WTC11 (cell line): Measurements from ENCODE around the gene SIRT3.

Experiments used
- FOXJ3 ChIP-seq: sonication (generic); formaldehyde crosslinking; IDR thresholded peaks from 2 replicates; pipeline ENCODE4 v1.9.0; 2021; ENCODE audit warnings: missing genetic modification reagents, mild to moderate bottlenecking, borderline replicate concordance
- FOXP1 ChIP-seq: sonication (generic); formaldehyde crosslinking; IDR thresholded peaks from 2 replicates; pipeline ENCODE4 v1.8.0; 2022; ENCODE audit warnings: missing genetic modification reagents, mild to moderate bottlenecking, moderate library complexity, borderline replicate concordance
- IRF2 ChIP-seq: sonication (generic); formaldehyde crosslinking; IDR thresholded peaks from 2 replicates; pipeline ENCODE4 v1.8.0; 2022; ENCODE audit warnings: low read depth, missing genetic modification reagents, borderline replicate concordance
- TCF7 ChIP-seq: sonication (generic); formaldehyde crosslinking; IDR thresholded peaks from 2 replicates; pipeline ENCODE4 v1.8.0; 2022; ENCODE audit warnings: mild to moderate bottlenecking, low read depth, missing genetic modification reagents, moderate library complexity
- ZBTB21 ChIP-seq: sonication (generic); formaldehyde crosslinking; IDR thresholded peaks from 2 replicates; pipeline ENCODE4 v1.8.1; 2023; ENCODE audit warnings: mild to moderate bottlenecking, missing genetic modification reagents, borderline replicate concordance
- ZNF263 ChIP-seq: sonication (generic); formaldehyde crosslinking; IDR thresholded peaks from 2 replicates; pipeline ENCODE4 v1.8.1; 2022; ENCODE audit warnings: low read depth, mild to moderate bottlenecking, moderate library complexity, missing genetic modification reagents
- ZNF423 ChIP-seq: fragments of 250-450 bp; sonication (Bioruptor Pico); IDR thresholded peaks from 2 replicates; pipeline ENCODE4 v2.1.2; 2022; ENCODE audit warnings: mild to moderate bottlenecking, moderate library complexity
- ZNF671 ChIP-seq: fragments of 250-450 bp; sonication (Bioruptor Pico); IDR thresholded peaks from 2 replicates; pipeline ENCODE4 v1.8.0; 2021; ENCODE audit warnings: mild to moderate bottlenecking
- TF ChIP-seq, protein P1 (sequence below): fragments of 200-600 bp; IDR thresholded peaks from 2 replicates; pipeline ENCODE4 v1.8.0; 2022; ENCODE audit warnings: antibody characterized with exemption
- TF ChIP-seq, protein P2 (sequence below): sonication (generic); formaldehyde crosslinking; IDR thresholded peaks from 2 replicates; pipeline ENCODE4 v1.8.0; 2023; ENCODE audit warnings: mild to moderate bottlenecking, missing genetic modification reagents
- TF ChIP-seq, protein P3 (sequence below): sonication (generic); formaldehyde crosslinking; IDR thresholded peaks from 2 replicates; pipeline ENCODE4 v1.8.0; 2022; ENCODE audit warnings: mild to moderate bottlenecking, missing genetic modification reagents
- TF ChIP-seq, protein P4 (sequence below): sonication (generic); formaldehyde crosslinking; IDR thresholded peaks from 2 replicates; pipeline ENCODE4 v1.8.0; 2022; ENCODE audit warnings: missing genetic modification reagents
- TF ChIP-seq, protein P5 (sequence below): sonication (generic); formaldehyde crosslinking; IDR thresholded peaks from 2 replicates; pipeline ENCODE4 v1.8.1; 2022; ENCODE audit warnings: mild to moderate bottlenecking, moderate library complexity, missing genetic modification reagents
- TF ChIP-seq, protein P6 (sequence below): fragments of 250-450 bp; sonication (Bioruptor Pico); IDR thresholded peaks from 2 replicates; pipeline ENCODE4 v1.9.0; 2021; ENCODE audit warnings: mild to moderate bottlenecking

DNA sequence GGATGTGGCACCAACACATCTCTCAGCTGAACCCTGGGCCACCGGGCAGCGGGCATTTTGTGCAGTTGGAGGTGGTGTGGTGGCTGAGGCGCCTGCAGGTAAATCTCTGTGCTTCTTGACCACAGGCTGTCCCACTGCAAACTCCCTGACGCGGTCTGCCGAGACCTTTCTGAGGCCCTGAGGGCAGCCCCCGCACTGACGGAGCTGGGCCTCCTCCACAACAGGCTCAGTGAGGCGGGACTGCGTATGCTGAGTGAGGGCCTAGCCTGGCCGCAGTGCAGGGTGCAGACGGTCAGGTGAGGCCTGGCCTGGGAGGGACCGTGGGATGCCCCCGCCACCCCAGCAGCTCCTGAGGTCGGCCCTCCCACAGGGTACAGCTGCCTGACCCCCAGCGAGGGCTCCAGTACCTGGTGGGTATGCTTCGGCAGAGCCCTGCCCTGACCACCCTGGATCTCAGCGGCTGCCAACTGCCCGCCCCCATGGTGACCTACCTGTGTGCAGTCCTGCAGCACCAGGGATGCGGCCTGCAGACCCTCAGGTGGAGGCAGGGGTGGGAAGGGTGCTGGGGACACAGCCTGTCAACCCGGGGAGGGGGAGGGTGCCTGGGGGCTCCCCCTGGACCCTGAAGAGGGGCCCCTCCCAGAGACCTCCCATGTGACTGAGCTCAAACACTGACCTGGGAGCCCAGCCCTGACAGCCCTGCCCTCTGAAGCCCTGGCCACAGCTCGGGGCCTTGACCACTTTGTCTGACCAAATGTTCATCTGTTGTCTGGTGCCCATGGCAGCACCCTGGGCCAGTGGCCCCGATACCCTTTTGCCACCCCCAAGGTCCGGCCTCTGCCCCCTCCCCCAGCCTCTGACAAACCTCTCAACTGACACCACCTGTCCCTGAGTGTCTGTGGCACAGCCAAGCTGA is 48.2 kb upstream of the SIRT3 start:
- TF ChIP-seq, protein P1, sequence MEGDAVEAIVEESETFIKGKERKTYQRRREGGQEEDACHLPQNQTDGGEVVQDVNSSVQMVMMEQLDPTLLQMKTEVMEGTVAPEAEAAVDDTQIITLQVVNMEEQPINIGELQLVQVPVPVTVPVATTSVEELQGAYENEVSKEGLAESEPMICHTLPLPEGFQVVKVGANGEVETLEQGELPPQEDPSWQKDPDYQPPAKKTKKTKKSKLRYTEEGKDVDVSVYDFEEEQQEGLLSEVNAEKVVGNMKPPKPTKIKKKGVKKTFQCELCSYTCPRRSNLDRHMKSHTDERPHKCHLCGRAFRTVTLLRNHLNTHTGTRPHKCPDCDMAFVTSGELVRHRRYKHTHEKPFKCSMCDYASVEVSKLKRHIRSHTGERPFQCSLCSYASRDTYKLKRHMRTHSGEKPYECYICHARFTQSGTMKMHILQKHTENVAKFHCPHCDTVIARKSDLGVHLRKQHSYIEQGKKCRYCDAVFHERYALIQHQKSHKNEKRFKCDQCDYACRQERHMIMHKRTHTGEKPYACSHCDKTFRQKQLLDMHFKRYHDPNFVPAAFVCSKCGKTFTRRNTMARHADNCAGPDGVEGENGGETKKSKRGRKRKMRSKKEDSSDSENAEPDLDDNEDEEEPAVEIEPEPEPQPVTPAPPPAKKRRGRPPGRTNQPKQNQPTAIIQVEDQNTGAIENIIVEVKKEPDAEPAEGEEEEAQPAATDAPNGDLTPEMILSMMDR = no peak
- TF ChIP-seq, protein P2, sequence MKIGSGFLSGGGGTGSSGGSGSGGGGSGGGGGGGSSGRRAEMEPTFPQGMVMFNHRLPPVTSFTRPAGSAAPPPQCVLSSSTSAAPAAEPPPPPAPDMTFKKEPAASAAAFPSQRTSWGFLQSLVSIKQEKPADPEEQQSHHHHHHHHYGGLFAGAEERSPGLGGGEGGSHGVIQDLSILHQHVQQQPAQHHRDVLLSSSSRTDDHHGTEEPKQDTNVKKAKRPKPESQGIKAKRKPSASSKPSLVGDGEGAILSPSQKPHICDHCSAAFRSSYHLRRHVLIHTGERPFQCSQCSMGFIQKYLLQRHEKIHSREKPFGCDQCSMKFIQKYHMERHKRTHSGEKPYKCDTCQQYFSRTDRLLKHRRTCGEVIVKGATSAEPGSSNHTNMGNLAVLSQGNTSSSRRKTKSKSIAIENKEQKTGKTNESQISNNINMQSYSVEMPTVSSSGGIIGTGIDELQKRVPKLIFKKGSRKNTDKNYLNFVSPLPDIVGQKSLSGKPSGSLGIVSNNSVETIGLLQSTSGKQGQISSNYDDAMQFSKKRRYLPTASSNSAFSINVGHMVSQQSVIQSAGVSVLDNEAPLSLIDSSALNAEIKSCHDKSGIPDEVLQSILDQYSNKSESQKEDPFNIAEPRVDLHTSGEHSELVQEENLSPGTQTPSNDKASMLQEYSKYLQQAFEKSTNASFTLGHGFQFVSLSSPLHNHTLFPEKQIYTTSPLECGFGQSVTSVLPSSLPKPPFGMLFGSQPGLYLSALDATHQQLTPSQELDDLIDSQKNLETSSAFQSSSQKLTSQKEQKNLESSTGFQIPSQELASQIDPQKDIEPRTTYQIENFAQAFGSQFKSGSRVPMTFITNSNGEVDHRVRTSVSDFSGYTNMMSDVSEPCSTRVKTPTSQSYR (CRISPR knock-in tag) = no peak
- no peak for TF ChIP-seq ZNF263 (CRISPR knock-in tag)
- TF ChIP-seq, protein P3, sequence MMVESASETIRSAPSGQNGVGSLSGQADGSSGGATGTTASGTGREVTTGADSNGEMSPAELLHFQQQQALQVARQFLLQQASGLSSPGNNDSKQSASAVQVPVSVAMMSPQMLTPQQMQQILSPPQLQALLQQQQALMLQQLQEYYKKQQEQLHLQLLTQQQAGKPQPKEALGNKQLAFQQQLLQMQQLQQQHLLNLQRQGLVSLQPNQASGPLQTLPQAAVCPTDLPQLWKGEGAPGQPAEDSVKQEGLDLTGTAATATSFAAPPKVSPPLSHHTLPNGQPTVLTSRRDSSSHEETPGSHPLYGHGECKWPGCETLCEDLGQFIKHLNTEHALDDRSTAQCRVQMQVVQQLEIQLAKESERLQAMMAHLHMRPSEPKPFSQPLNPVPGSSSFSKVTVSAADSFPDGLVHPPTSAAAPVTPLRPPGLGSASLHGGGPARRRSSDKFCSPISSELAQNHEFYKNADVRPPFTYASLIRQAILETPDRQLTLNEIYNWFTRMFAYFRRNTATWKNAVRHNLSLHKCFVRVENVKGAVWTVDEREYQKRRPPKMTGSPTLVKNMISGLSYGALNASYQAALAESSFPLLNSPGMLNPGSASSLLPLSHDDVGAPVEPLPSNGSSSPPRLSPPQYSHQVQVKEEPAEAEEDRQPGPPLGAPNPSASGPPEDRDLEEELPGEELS = no peak
- no peak for TF ChIP-seq ZNF671 (CRISPR knock-in tag)
- TF ChIP-seq, protein P4, sequence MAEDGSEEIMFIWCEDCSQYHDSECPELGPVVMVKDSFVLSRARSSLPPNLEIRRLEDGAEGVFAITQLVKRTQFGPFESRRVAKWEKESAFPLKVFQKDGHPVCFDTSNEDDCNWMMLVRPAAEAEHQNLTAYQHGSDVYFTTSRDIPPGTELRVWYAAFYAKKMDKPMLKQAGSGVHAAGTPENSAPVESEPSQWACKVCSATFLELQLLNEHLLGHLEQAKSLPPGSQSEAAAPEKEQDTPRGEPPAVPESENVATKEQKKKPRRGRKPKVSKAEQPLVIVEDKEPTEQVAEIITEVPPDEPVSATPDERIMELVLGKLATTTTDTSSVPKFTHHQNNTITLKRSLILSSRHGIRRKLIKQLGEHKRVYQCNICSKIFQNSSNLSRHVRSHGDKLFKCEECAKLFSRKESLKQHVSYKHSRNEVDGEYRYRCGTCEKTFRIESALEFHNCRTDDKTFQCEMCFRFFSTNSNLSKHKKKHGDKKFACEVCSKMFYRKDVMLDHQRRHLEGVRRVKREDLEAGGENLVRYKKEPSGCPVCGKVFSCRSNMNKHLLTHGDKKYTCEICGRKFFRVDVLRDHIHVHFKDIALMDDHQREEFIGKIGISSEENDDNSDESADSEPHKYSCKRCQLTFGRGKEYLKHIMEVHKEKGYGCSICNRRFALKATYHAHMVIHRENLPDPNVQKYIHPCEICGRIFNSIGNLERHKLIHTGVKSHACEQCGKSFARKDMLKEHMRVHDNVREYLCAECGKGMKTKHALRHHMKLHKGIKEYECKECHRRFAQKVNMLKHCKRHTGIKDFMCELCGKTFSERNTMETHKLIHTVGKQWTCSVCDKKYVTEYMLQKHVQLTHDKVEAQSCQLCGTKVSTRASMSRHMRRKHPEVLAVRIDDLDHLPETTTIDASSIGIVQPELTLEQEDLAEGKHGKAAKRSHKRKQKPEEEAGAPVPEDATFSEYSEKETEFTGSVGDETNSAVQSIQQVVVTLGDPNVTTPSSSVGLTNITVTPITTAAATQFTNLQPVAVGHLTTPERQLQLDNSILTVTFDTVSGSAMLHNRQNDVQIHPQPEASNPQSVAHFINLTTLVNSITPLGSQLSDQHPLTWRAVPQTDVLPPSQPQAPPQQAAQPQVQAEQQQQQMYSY (CRISPR knock-in tag) = no peak
- TF ChIP-seq IRF2 (CRISPR knock-in tag) = no peak
- TF ChIP-seq ZNF423 = no peak
- no peak for TF ChIP-seq FOXJ3
- no peak for TF ChIP-seq ZBTB21 (CRISPR knock-in tag)
- no peak for TF ChIP-seq TCF7 (CRISPR knock-in tag)
- no peak for TF ChIP-seq FOXP1
- TF ChIP-seq, protein P5, sequence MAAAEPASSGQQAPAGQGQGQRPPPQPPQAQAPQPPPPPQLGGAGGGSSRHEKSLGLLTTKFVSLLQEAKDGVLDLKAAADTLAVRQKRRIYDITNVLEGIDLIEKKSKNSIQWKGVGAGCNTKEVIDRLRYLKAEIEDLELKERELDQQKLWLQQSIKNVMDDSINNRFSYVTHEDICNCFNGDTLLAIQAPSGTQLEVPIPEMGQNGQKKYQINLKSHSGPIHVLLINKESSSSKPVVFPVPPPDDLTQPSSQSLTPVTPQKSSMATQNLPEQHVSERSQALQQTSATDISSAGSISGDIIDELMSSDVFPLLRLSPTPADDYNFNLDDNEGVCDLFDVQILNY (CRISPR knock-in tag) = no peak
- TF ChIP-seq, protein P6, sequence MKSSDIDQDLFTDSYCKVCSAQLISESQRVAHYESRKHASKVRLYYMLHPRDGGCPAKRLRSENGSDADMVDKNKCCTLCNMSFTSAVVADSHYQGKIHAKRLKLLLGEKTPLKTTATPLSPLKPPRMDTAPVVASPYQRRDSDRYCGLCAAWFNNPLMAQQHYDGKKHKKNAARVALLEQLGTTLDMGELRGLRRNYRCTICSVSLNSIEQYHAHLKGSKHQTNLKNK = no peak
